T-helper 1 cell treated with Interleukin-12 subunit alpha and Interleukin-12 subunit beta and Interleukin-4 antibody, amounts not matched to agents 30 ng/mL and 1 ng/mL, for 36 hours (primary cell): ENCODE results near the gene MIB1. TPM values are rescaled to one million over a fixed set of nuclear protein-coding genes. Genes with fewer than 3 reads are reported as not detected.

Experiments
- intact Hi-C: fragments of 100-400 bp; cut with micrococcal nuclease; formaldehyde crosslinking; loops from one replicate; pipeline ENCODE4 v1.15.1; 2024
- total RNA-seq: library from RNA; stranded (reverse); gene quantifications from 2 replicates; pipeline ENCODE4 v1.2.3, GENCODE V29; 2022

Gene MIB1
- total RNA-seq, 1 donor from 2014 or later = 26.4 TPM

DNA sequence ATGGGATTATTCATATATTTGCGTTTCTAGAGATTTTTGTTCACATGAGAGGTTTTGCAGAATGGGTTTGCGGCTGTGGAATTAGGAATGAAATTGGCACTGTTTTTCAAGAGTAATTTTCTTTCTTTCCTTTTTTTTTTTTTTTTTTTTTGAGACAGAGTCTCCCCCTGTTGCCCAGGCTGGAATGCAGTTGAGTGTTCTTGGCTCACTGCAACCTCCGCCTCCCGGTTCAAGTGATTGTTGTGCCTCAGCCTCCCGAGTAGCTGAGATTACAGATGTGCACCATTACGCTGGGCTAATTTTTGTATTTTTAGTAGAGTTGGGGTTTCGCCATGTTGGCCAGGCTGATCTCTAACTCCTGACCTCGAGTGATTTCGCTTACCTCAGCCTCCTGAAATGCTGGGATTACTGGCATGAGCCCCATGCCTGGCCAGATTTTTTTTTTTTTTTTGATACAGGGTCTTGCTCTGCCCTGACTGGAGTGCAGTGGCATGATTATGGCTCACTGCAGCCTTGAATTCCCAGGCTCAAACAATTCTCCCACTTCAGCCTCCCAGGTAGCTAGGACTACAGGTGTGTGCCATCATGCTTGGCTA, 65.3 kb downstream of the MIB1 start:
- intact Hi-C loops = no loop called here

DNA sequence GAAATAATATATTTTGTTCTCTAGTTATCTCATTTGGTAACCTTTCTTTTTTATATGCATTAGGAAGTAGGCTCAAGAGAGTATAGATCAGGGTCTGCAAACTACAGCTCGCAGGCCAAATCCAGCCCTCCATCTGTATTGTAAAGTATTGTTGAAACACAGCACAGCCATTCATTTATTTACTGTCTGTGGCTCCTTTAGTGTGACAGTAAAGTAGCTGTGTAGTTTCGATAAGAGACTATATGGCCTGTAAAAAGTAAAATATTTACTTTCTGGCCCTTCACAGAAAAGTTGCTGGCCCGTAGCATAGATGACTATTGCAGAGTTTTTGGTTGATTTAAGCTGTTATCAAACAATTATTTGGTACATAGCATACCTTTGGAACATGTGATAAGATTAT, 67.6 kb downstream of the MIB1 start:
- intact Hi-C loops = no loop called here

- intact Hi-C loops = no loop called here
Observed at GRCh38 chr18:21809725-21810124, 69.1 kb downstream of the MIB1 start.

- intact Hi-C loops = no loop called here
Observed at GRCh38 chr18:21815101-21815500, 74.5 kb downstream of the MIB1 start.

DNA sequence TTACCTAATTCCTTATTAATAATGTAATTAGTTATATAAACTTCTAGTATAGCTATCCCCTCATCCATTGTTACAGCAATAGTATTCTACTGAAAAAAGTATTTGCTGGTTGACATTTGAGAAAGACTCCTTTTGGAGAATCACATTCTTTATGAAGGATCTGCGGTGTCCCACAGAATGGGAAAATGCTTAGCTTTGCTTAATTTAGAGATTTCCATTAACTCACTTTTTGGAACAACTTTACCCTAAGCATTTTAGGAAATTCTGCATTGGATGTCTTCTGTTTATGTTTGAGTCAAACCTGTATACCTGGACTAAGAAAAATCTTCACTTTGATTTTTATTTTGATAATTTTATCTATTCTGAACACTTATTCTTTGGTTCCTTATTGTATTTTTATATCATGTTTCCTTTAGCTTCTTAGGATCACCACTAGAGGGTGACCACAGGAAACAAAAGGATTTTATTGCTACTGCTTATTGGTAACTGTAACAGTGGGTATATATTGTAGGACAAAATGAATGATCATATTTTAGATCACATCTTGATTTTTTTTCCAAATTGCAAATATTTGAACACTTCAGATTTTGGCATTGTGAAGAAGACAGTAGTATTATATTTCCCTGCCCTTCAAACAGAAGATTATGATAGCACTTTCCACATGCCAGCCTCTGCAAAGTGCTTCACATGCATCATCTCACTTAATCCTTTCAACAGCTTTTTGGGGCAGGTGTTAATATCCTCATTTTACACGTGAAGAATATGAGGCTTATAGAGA, 79.6 kb downstream of the MIB1 start:
- intact Hi-C loops = loop anchor here (1.0 to 10.0 kb wide), 3 partner anchors 33 to 136 kb away; partner anchors contain the start of gene MIB1

DNA sequence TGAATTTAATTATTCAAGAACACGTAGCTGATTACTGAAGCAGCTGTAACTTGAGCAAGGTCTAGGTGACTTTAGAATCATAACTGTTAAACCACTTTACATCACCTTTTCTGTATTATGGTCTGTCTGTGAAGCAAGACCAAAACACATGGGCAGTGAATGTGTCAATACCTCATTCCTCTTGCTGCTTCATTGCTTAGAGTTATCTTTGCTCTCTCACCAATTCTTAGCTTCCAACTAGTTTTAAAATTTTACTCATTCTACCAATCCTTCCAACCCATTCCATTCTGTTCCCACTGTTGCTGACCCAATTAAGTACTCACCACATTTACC, 80.2 kb downstream of the MIB1 start:
- intact Hi-C loops = loop anchor here (1.0 to 10.0 kb wide), 3 partner anchors 33 to 136 kb away; partner anchors contain the start of gene MIB1

- intact Hi-C loops = loop anchor here (10.0 kb wide), 1 partner anchor 79 kb away; the partner anchor contains the start of gene MIB1
Observed at GRCh38 chr18:21823848-21824247, 83.3 kb downstream of the MIB1 start.

DNA sequence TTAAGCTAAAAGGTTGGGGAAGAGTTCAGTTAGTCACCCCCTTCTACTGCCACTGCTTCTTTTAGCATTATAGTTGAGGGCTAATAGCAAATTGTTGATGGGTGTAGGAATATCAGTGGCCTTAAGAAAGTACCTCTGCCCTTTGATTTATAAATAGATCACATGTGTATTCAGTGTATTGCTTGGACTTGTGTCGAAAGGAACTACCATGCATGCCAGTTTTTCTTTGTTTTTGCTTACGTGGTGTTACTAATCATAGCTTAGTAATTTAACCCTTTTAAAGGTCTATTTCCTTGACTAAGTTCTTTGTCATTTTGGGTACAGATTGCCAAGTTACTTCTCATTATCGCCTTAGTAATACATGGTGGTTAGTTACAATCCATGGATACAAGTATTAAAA, 85.6 kb downstream of the MIB1 start:
- intact Hi-C loops = loop anchor here (10.0 kb wide), 1 partner anchor 81 kb away; the partner anchor contains the start of gene MIB1

DNA sequence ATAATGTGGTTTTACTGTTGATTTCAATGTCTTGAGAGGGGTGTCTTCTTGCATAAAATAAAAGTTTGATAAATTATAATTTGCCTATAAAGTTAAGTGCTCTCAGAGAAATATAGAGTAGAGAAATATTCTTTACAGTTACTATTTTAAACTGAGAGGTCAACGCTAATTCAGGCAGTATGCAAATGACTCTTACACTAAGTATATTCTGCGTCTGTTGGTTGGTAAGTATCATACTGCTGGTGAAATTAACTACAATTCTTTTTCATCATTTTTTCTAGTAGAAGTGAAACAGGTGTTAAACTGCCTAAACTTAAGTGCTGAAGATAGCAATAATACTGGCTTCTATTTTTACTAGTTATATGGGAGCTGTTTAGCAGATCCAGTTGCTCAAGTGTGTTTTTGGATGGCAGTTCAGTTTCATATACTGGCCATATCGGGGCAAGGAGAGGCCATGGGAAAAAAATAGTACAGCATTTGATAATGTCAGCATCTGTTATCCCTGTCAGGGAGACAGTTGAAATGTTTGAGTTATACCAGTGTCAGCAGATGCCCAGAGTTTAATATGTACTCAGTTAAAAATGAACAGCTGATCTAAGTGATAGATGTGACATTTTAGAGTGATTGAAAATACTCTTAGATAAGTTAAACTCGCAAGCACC, 86.2 kb downstream of the MIB1 start:
- intact Hi-C loops = loop anchor here (10.0 kb wide), 1 partner anchor 82 kb away; the partner anchor contains the start of gene MIB1

DNA sequence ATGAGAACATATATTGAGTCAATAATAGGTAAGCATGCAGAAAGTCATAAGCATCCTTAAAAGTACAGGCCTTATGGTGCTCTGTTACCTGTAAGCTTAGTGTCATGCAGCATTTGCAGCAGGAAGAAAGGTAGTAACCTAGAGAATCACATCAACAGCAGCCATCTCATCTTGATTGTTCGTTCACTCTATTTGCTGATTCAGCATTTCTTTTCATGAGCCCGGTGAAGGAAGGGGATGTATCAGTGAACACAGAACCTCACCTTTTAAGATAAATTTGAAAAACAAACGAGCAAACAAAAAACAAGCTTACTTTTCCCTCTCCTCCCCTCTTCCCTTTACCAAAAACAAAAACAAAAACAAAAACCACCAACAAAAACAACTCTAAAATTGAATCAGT, 89.9 kb downstream of the MIB1 start:
- intact Hi-C loops = loop anchor here (5.0 kb wide), 1 partner anchor 128 kb away; the partner anchor contains the start of gene ABHD3

- intact Hi-C loops = loop anchor here (5.0 kb wide), 1 partner anchor 129 kb away; the partner anchor contains the start of gene ABHD3
Observed at GRCh38 chr18:21831413-21831831, 90.8 kb downstream of the MIB1 start.

DNA sequence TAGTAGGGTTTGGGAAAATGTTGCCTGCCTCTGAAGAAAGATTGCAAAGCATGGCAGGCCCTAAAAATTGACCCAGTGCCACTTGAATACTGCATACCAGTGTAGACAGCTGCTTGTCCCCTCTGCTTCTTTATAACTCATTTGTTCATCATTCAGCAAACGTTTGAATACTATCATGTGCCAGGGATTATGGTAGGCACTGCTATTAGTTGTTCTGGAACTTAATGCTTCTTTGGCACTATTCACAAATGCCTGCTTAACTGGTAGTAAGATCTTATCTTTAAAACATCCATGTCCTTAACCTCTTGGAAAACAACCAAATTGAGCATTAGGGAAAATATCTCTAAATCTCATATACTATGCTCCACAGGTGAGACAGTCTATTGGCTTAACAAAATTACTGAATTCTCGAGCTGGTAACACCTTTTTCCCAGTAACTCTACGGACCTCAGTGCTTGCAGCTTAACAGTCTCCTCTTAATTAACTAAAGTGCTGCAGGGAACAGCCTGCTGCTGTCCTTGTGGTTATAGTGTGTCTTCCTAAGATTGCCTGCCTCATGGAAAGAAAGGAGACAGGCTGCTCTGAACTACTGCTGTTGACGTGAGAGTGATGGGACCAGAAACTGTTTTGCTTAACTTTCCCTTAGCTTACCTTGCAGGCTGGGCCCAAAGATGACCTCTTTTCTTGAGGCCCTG, 93.2 kb downstream of the MIB1 start:
- intact Hi-C loops = loop anchor here (5.0 kb wide), 1 partner anchor 131 kb away; the partner anchor contains the start of gene ABHD3

- intact Hi-C loops = loop anchor here (5.0 kb wide), 1 partner anchor 132 kb away; the partner anchor contains the start of gene ABHD3
Observed at GRCh38 chr18:21834299-21834660, 93.7 kb downstream of the MIB1 start.

- intact Hi-C loops = no loop called here
Observed at GRCh38 chr18:21841570-21841969, 101.0 kb downstream of the MIB1 start.

- intact Hi-C loops = no loop called here
Observed at GRCh38 chr18:21843341-21843740, 102.7 kb downstream of the MIB1 start.

DNA sequence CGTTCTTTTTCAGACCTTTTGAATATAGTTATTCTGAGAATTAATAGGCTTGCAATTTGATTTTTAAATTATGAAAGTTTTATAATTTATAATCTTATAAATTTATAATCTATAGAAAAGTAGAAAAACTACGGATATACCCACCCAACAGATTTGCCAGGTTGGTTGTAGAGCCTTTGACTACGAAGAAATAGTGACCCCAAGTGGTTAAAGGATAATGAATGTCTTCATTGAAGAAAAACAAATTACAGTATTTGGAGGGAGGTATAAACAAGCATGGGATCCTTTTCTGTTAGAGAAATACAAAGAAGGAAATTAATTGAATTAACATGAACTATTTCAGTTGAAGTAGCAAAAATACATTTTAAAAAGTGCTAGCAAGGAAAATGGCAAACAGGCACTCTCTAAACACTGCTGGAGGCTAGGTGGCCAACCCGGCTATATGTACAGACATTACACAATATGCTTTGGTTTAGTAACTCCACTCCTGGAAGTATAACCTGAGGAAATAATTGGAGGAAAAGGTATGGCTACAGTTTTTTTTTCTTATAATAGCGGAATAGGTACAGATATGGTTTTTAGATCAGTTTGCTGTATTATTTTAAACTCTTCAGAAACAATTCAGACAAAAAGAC, 110.9 kb downstream of the MIB1 start:
- intact Hi-C loops = loop anchor here (1.0 to 5.0 kb wide), 3 partner anchors 209 to 362 kb away; partner anchors contain the start of gene ESCO1

GRCh38 chr18:21853016-21853415, 112.4 kb downstream of the MIB1 start:
- intact Hi-C loops = loop anchor here (1.0 to 5.0 kb wide), 3 partner anchors 33 to 251 kb away; partner anchors contain the start of gene ESCO1

GRCh38 chr18:21853775-21854552, 113.4 kb downstream of the MIB1 start:
- intact Hi-C loops = loop anchor here (1.0 to 5.0 kb wide), 3 partner anchors 34 to 252 kb away; partner anchors contain the start of gene ESCO1

DNA sequence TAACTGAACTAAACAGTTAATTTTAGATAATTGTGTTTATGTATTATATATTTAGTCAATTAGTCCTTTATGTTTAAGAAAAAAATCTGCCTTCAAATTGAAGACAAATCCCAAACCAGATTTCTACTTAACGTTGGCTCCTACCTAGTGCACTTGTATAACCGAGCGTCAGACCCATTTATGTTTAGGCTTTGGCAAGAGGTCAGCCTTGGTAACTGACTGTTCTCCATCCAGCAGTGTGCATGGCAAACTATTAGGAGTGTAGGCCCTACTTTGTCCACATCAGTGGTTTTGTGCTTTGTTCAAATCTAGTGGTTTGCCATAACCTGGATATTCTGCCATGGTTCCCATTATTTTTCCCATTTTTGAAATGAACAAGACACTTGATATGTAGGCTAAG, 114.8 kb downstream of the MIB1 start:
- intact Hi-C loops = no loop called here

GRCh38 chr18:21857871-21858270, 117.3 kb downstream of the MIB1 start:
- intact Hi-C loops = no loop called here
